ENCODE results near the gene TAS2R50.
A peak's percentile ranks its signal among the peaks of the same experiment; 100 is the strongest.

Gene TAS2R50

DNA sequence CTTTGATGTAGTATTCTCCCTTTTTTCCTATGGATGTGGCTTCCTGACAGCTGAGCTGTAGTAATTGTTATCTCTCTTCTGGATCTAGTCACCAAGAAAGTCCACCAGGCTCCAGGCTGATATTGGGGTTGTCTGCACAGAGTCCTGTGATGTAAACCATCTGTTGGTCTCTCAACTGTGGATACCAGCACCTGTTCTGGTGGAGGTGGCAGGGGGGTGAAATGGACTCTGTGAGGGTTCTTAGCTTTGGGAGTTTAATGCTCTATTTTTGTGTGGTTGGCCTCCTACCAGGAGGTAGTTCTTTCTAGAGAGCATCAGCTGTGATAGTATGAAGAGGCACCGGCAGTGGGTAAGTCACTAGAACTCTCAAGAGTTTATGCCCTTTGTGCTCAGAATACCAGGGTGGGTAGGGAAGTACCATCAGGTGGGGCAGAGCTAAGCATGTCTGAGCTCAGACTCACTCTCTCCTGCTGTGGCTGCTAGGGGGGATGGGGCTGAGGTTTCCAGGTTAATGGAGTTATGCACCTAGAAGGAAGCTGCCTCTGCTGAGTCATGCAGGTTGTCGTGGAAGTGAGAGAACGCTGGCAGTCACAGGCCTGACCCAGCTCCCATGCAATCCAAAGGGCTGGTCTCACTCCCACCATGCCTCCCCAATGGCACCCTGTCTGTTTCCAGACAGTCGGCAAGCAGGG lies 44.6 kb downstream of the TAS2R50 start:
- CTCF ChIA-PET, result no interaction called here

DNA sequence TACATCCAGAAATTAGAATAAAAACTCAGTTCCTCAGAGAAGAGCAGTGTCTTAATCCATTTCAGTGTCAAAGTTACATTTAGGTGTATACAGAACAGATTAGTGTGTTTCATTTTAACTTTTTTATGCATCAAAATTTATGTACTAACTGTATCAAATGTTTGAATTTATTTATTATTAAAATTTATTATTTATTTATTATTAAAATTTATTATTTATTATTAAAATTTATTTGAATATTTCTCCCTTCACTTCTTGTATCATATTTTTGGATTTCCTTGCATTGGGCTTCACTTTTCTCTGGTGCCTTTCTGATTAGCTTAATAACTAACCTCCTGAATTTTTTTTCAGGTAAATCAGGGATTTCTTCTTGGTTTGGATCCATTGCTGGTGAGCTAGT lies 45.3 kb downstream of the TAS2R50 start:
- TF ChIP-seq, protein P1, sequence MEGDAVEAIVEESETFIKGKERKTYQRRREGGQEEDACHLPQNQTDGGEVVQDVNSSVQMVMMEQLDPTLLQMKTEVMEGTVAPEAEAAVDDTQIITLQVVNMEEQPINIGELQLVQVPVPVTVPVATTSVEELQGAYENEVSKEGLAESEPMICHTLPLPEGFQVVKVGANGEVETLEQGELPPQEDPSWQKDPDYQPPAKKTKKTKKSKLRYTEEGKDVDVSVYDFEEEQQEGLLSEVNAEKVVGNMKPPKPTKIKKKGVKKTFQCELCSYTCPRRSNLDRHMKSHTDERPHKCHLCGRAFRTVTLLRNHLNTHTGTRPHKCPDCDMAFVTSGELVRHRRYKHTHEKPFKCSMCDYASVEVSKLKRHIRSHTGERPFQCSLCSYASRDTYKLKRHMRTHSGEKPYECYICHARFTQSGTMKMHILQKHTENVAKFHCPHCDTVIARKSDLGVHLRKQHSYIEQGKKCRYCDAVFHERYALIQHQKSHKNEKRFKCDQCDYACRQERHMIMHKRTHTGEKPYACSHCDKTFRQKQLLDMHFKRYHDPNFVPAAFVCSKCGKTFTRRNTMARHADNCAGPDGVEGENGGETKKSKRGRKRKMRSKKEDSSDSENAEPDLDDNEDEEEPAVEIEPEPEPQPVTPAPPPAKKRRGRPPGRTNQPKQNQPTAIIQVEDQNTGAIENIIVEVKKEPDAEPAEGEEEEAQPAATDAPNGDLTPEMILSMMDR (conservative IDR thresholded peaks at IDR 0.05; ENCODE audit: low read depth), result no peak
- H3K27ac ChIP-seq, result no peak overlapping the region
- ChIA-PET CTCF (no interaction called here), POLR2A (ENCODE audit: low non-redundant PET) (no interaction called here)
- no peak for DNase-seq (ENCODE audit: low spot score)

More for the DNA sequence above, 44.6 kb downstream of the TAS2R50 start:
- H3K27ac ChIP-seq, result peak overlapping the region; percentile 53
- DNase-seq (ENCODE audit: low spot score), result peak; percentile 58
- TF ChIP-seq, protein P1 (conservative IDR thresholded peaks at IDR 0.05; ENCODE audit: low read depth), result no peak
- POLR2A ChIA-PET (ENCODE audit: low non-redundant PET), result no interaction called here

DNA sequence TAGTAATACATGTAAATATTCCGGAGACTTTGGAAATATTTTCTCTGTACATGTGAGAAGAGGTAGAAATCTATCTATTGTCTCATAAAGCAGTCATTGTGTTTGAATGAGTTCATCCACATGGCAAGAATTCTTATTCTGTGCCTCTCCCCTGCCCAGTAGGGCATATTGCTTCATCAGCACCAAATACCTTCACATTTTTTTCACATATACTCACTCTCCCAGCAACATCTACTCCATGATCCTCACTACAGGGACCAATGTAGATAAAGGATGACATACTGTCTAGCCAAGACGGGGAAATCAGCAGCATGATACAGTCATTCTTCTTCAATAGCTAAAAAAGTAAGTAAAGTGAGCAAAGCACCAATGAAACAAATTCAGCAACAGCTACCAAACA lies 46.3 kb downstream of the TAS2R50 start:
- DNase-seq (ENCODE audit: low spot score), result peak; percentile 71
- TF ChIP-seq, protein P1 (conservative IDR thresholded peaks at IDR 0.05; ENCODE audit: low read depth), result no peak
- ChIA-PET CTCF (interaction anchor here (0.6 kb wide), 1 partner anchor 566 kb away, joined by 3 read pairs; no protein-coding TSS in a partner anchor), POLR2A (ENCODE audit: low non-redundant PET) (no interaction called here)
- H3K27ac ChIP-seq, result no peak overlapping the region

DNA sequence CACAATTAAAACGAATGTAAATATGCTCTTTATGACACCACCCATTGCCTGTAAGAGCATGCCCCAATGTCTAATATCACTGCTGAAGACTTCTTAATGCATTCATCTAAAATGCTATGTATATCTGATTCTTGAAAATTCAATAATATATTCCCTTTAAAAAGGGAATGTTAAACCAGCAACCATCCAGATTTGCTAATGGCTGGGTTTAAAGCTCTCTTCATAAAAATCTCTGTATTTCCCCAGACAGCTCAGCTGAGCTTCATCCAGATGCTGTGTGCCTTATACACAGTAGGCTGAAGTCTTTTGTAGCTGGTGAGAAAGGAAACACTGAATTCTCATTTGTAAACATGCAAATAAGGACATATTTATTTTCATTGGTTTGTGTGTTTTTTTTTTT lies 47.5 kb downstream of the TAS2R50 start, which contains the start of gene TAS2R14:
Gene TAS2R14 (minus strand): TSS at position 101 of the 400 bp plus-strand sequence. CDS start 56 bp downstream, at position 45.
- no peak for DNase-seq (ENCODE audit: low spot score)
- CTCF ChIA-PET, result no interaction called here
- TF ChIP-seq, protein P1 (conservative IDR thresholded peaks at IDR 0.05; ENCODE audit: low read depth), result no peak
- POLR2A ChIA-PET (ENCODE audit: low non-redundant PET), result no interaction called here
- no peak within 1 kb of the TSS for H3K27ac ChIP-seq

DNA sequence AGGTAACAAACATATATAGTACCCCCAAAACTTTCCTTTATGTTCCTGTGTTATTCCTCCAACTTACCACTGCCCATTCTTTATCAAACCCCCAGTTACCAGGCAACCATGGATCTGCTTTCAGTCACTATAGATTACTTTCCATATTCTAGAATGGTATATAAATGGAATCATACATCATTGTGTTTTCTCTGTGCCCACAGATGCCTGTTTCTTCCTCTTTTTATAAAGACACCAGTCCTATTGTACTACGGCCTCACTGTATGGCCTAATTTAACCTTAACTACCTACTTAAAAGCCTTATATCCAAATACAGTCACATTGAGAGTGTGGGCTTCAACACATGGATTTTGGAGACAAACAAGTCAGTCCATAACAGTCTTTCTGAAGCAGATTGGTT lies 50.2 kb downstream of the TAS2R50 start:
- TF ChIP-seq, protein P1 (conservative IDR thresholded peaks at IDR 0.05; ENCODE audit: low read depth), result no peak
- POLR2A ChIA-PET (ENCODE audit: low non-redundant PET), result no interaction called here
- no peak overlapping the region for H3K27ac ChIP-seq
- DNase-seq (ENCODE audit: low spot score), result no peak
- CTCF ChIA-PET, result interaction anchor here (0.9 kb wide), 1 partner anchor 9 kb away, joined by 3 read pairs; no protein-coding TSS in a partner anchor

Data from RWPE1 (cell line).